CD14-positive monocyte (primary cell): ENCODE data around the gene CTBS. TPM values are rescaled to one million over a fixed set of nuclear protein-coding genes. Genes with fewer than 3 reads are reported as not detected.

Experiments
- DNase-seq, 3 donors: peaks; one replicate each; pipeline ENCODE4 v3.0.0-alpha.2; 2011 to 2022
- H2AFZ ChIP-seq: 2 replicates; pipeline ENCODE4 v1.6.0; 2012; ENCODE audit warnings: mild to moderate bottlenecking, low read depth, low read length, inconsistent platforms; ENCODE audit not compliant: insufficient read depth, poor library complexity, severe bottlenecking
- H3K27ac ChIP-seq, 2 donors: 1 replicate in 1 of 2; 2 replicates in 1 of 2; pipeline ENCODE4 v1.5.1; 2012 to 2013; ENCODE audit warnings: low read length in 2 of 2, control low read depth in 1 of 2, inconsistent platforms in 1 of 2, low read depth in 1 of 2, mild to moderate bottlenecking in 1 of 2
- H3K27me3 ChIP-seq, 2 donors: one replicate each; pipeline versions ENCODE4 v1.6.0 to v1.6.1; 2011 to 2013; ENCODE audit warnings: low read length in 2 of 2; ENCODE audit not compliant: control insufficient read depth in 2 of 2, insufficient read depth in 2 of 2
- H3K36me3 ChIP-seq, 2 donors: replicated peaks in 1 of 2; 1 replicate in 1 of 2; 2 replicates in 1 of 2; pipeline versions ENCODE4 v1.5.1 to v1.6.1; 2012 to 2013; ENCODE audit warnings: low read length in 2 of 2, control low read depth in 1 of 2, inconsistent platforms in 1 of 2, mild to moderate bottlenecking in 1 of 2; ENCODE audit not compliant: insufficient read depth in 2 of 2, control insufficient read depth in 1 of 2
- H3K4me1 ChIP-seq, 2 donors: 1 replicate in 1 of 2; 2 replicates in 1 of 2; pipeline versions ENCODE4 v1.5.1 to v1.6.1; 2012 to 2013; ENCODE audit warnings: low read length in 2 of 2, control low read depth in 1 of 2, inconsistent platforms in 1 of 2, mild to moderate bottlenecking in 1 of 2, moderate library complexity in 1 of 2; ENCODE audit not compliant: insufficient read depth in 2 of 2, control insufficient read depth in 1 of 2
- H3K4me2 ChIP-seq: replicated peaks from 2 replicates; pipeline ENCODE3; 2012; ENCODE audit warnings: low read length, moderate library complexity, mild to moderate bottlenecking; ENCODE audit not compliant: poor library complexity, severe bottlenecking; ENCODE audit errors: extremely low read depth
- H3K4me3 ChIP-seq, 3 experiments: fragments of 200-600 bp in 1 of 3; sonication (generic) in 1 of 3; replicated peaks in 1 of 3; 1 replicate in 2 of 3; 2 replicates in 1 of 3; pipeline ENCODE4 v1.5.1; 2011 to 2013; ENCODE audit warnings: low read length in 3 of 3, mild to moderate bottlenecking in 3 of 3, control low read depth in 2 of 3, low read depth in 2 of 3, inconsistent platforms in 1 of 3, moderate library complexity in 1 of 3
- H3K79me2 ChIP-seq: 2 replicates; pipeline ENCODE4 v1.6.0; 2012; ENCODE audit warnings: mild to moderate bottlenecking, control low read depth, inconsistent platforms, low read length, moderate library complexity; ENCODE audit not compliant: insufficient read depth
- H3K9ac ChIP-seq: 2 replicates; pipeline ENCODE4 v1.6.0; 2017; ENCODE audit warnings: low read length, mild to moderate bottlenecking; ENCODE audit not compliant: insufficient read depth, poor library complexity, severe bottlenecking
- H3K9me3 ChIP-seq, 2 donors: replicated peaks in 1 of 2; 1 replicate in 1 of 2; 2 replicates in 1 of 2; pipeline versions ENCODE4 v1.5.1 to v1.6.1; 2012 to 2013; ENCODE audit warnings: low read length in 2 of 2, control low read depth in 1 of 2; ENCODE audit not compliant: control insufficient read depth in 1 of 2, insufficient read depth in 1 of 2
- H4K20me1 ChIP-seq: 2 replicates; pipeline ENCODE4 v1.6.0; 2012; ENCODE audit warnings: mild to moderate bottlenecking, low read length, control low read depth, moderate library complexity; ENCODE audit not compliant: insufficient read depth
- H3K27ac Mint-ChIP-seq, 7 donors: one replicate each; pipeline ENCODE4 v1.8.0; 2020; ENCODE audit warnings: mild to moderate bottlenecking in 7 of 7, mixed read lengths in 7 of 7, moderate library complexity in 6 of 7, inconsistent platforms in 2 of 7
- H3K27me3 Mint-ChIP-seq, 3 donors: one replicate each; pipeline ENCODE4 v1.8.0; 2021 to 2022; ENCODE audit warnings: low read depth in 3 of 3, mild to moderate bottlenecking in 3 of 3, mixed read lengths in 3 of 3, moderate library complexity in 3 of 3, inconsistent platforms in 1 of 3
- H3K36me3 Mint-ChIP-seq, 2 donors: one replicate each; pipeline ENCODE4 v1.8.0; 2020; ENCODE audit warnings: mixed read lengths in 2 of 2, inconsistent platforms in 1 of 2, mild to moderate bottlenecking in 1 of 2
- H3K4me1 Mint-ChIP-seq: one replicate; pipeline ENCODE4 v1.8.0; 2020; ENCODE audit warnings: mild to moderate bottlenecking, mixed read lengths
- H3K4me3 Mint-ChIP-seq, 2 donors: one replicate each; pipeline ENCODE4 v1.8.0; 2020; ENCODE audit warnings: mild to moderate bottlenecking in 2 of 2, mixed read lengths in 2 of 2, moderate library complexity in 1 of 2
- H3K9me3 Mint-ChIP-seq, 7 donors: one replicate each; pipeline ENCODE4 v1.8.0; 2020 to 2022; ENCODE audit warnings: mixed read lengths in 7 of 7, mild to moderate bottlenecking in 6 of 7, moderate library complexity in 6 of 7, inconsistent platforms in 2 of 7
- WGBS: methylation state at CpG from one replicate; pipeline ENCODE4 v1.1.5; 2013; ENCODE audit warnings: missing lambda C conversion rate; ENCODE audit not compliant: insufficient coverage; 5-methylcytosine and 5-hydroxymethylcytosine counted together
- intact Hi-C, 2 donors: fragments of 100-400 bp; cut with micrococcal nuclease; formaldehyde crosslinking; loops; one replicate each; pipeline versions ENCODE4 v1.15.0 to v1.15.1; 2023
- polyA plus RNA-seq, 3 donors: library from polyadenylated mRNA; depleted of rRNA in 1 of 3; unstranded in 2 of 3; stranded (reverse) in 1 of 3; fragments of 300-500 nt in 2 of 3; fragments of >200 nt in 1 of 3; fragmentation: Illumina TruSeq in 2 of 3; gene quantifications; 1 replicate in 2 of 3; 2 replicates in 1 of 3; pipeline ENCODE4 v1.2.3, GENCODE V29; 2012 to 2021
- TF ChIP-seq, protein P1 (sequence below): fragments of 200-600 bp; IDR thresholded peaks from one replicate; pipeline ENCODE4 v1.8.0; 2022; ENCODE audit warnings: antibody characterized with exemption, mild to moderate bottlenecking

CTBS gene
- polyA plus RNA-seq, 3 donors, result 29.2 to 62.2 (median 44.8) TPM

DNA sequence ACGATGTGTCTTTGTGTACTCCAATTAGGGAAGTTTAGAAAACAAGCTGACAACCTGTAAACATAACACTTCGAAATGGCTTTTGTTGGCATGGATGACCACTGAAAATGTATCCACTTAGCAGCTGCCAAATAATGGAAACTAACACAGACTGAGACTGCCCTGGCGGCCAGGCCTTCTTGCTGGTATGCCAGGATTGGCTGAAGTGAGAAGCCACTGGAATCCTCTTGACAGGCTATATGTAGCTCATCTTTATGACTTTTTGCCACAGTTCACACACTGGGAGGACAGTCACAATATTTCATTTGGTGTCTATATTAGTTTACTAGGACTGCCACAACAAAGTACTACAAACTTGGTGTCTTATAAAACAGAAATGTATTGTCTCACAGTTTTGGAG is 12.9 kb upstream of the CTBS start:
- peaks cover 0 to 10% of the 10 kb centered on the region in 2 donors for H3K9me3 ChIP-seq
- H3K36me3 ChIP-seq, result no peaks in the 10 kb centered on the region
- TF ChIP-seq, protein P1, sequence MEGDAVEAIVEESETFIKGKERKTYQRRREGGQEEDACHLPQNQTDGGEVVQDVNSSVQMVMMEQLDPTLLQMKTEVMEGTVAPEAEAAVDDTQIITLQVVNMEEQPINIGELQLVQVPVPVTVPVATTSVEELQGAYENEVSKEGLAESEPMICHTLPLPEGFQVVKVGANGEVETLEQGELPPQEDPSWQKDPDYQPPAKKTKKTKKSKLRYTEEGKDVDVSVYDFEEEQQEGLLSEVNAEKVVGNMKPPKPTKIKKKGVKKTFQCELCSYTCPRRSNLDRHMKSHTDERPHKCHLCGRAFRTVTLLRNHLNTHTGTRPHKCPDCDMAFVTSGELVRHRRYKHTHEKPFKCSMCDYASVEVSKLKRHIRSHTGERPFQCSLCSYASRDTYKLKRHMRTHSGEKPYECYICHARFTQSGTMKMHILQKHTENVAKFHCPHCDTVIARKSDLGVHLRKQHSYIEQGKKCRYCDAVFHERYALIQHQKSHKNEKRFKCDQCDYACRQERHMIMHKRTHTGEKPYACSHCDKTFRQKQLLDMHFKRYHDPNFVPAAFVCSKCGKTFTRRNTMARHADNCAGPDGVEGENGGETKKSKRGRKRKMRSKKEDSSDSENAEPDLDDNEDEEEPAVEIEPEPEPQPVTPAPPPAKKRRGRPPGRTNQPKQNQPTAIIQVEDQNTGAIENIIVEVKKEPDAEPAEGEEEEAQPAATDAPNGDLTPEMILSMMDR, result no peak
- H3K9ac ChIP-seq, result no peak overlapping the region
- intact Hi-C loops, result no loop called here
- Mint-ChIP-seq H3K4me3 (no peak overlapping the region), H3K9me3 (peaks cover 7 to 22% (median 13%) of the 10 kb centered on the region in 7 donors), H3K4me1 (no peaks in the 10 kb centered on the region), H3K27me3 (peaks cover 0 to 2% (median 1%) of the 10 kb centered on the region in 3 donors), H3K36me3 (peaks cover 10 to 16% of the 10 kb centered on the region in 2 donors), H3K27ac (no peak overlapping the region)
- H3K4me3 ChIP-seq, result no peak overlapping the region
- H2AFZ ChIP-seq, result no peak overlapping the region
- no peaks in the 10 kb centered on the region for H3K27me3 ChIP-seq
- no peaks in the 10 kb centered on the region for H4K20me1 ChIP-seq
- DNase-seq, result no peak
- H3K4me1 ChIP-seq, result no peaks in the 10 kb centered on the region
- WGBS, result no CpG with 5 or more reads among the region's 3 CpGs
- no peak overlapping the region for H3K4me2 ChIP-seq
- H3K27ac ChIP-seq, result no peak overlapping the region
- no peaks in the 10 kb centered on the region for H3K79me2 ChIP-seq

DNA sequence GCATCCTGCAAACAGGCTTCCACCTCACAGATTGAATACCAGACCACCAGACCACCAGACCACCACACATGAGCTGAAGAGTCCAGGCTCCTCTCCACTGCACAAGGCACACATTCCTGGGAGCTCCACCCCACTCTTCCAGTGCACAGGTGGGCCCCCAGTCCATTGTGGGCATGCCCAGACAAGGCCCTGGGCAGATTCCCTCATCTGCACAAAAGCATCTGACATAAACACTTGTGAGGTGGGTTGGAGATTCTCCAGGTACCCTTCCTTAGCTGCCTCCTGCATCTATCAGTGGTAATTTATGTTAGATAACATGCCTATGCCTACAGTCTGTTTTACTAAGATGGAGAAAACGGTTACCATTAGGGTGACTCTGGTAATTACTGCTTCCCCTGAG is 11.6 kb upstream of the CTBS start:
- H3K4me1 ChIP-seq, result no peaks in the 10 kb centered on the region
- WGBS, result 100% methylated on average over 1 of the region's 1 CpG
- H3K36me3 Mint-ChIP-seq, result peaks cover 14 to 16% of the 10 kb centered on the region in 2 donors
- no peaks in the 10 kb centered on the region for H3K27me3 ChIP-seq
- H3K4me3 ChIP-seq, result no peak overlapping the region
- H3K79me2 ChIP-seq, result no peaks in the 10 kb centered on the region
- TF ChIP-seq, protein P1, result no peak
- H2AFZ ChIP-seq, result no peak overlapping the region
- peak overlapping the region in 1 of 7 donors; percentile 75 for H3K27ac Mint-ChIP-seq
- no peak overlapping the region for H3K9ac ChIP-seq
- intact Hi-C loops, result no loop called here
- no peaks in the 10 kb centered on the region for H3K4me1 Mint-ChIP-seq
- H3K27me3 Mint-ChIP-seq, result peaks cover 0 to 2% (median 1%) of the 10 kb centered on the region in 3 donors
- no peaks in the 10 kb centered on the region for H4K20me1 ChIP-seq
- H3K36me3 ChIP-seq, result no peaks in the 10 kb centered on the region
- H3K9me3 ChIP-seq, result peaks cover 0 to 8% of the 10 kb centered on the region in 2 donors
- no peak for DNase-seq
- H3K4me2 ChIP-seq, result no peak overlapping the region
- H3K4me3 Mint-ChIP-seq, result no peak overlapping the region
- H3K9me3 Mint-ChIP-seq, result peaks cover 4 to 22% (median 10%) of the 10 kb centered on the region in 7 donors
- H3K27ac ChIP-seq, result no peak overlapping the region
